Psoas muscle (tissue), 8 donors: ENCODE measurements around the gene RBL2. TPM values are rescaled to one million over a fixed set of nuclear protein-coding genes. Genes with fewer than 3 reads are reported as not detected.
A peak's percentile ranks its signal among the peaks of the same experiment; 100 is the strongest.

Experiments used
- ATAC-seq, 4 donors: fragments of 200-7000 bp; cut with Tn5 transposase; one replicate each; pipeline ENCODE4 v1.9.1; 2020; ENCODE audit warnings: moderate library complexity in 3 of 4, mild to moderate bottlenecking in 2 of 4
- DNase-seq, 2 donors: peaks; one replicate each; pipeline ENCODE4 v3.0.0-alpha.2; 2020
- H3K27ac ChIP-seq: fragments of 200-600 bp; one replicate; pipeline ENCODE4 v1.8.0; 2022
- H3K27me3 ChIP-seq, 3 donors: fragments of 200-600 bp in 1 of 3; one replicate each; pipeline versions ENCODE4 v1.6.1 to v1.8.0; 2013 to 2022; ENCODE audit warnings: low read length in 2 of 3, mild to moderate bottlenecking in 2 of 3, moderate library complexity in 1 of 3; ENCODE audit not compliant: insufficient read depth in 3 of 3
- H3K36me3 ChIP-seq, 2 donors: fragments of 200-600 bp in 1 of 2; one replicate each; pipeline versions ENCODE4 v1.6.1 to v1.8.0; 2013 to 2022; ENCODE audit warnings: low read depth in 1 of 2, mild to moderate bottlenecking in 1 of 2, moderate library complexity in 1 of 2; ENCODE audit not compliant: insufficient read depth in 1 of 2
- H3K4me1 ChIP-seq: fragments of 200-600 bp; one replicate; pipeline ENCODE4 v1.8.0; 2022
- H3K4me3 ChIP-seq: fragments of 200-600 bp; one replicate; pipeline ENCODE4 v1.8.0; 2022; ENCODE audit warnings: mild to moderate bottlenecking
- H3K9me3 ChIP-seq: fragments of 200-600 bp; one replicate; pipeline ENCODE4 v1.8.0; 2022
- WGBS, 3 donors: extraction: QIAGEN DNeasy Blood & Tissue Kit; methylation state at CpG; one replicate each; pipeline versions ENCODE4 v1.1.6 to v1.1.7; 2013; 5-methylcytosine and 5-hydroxymethylcytosine counted together
- intact Hi-C, 2 donors: fragments of 100-400 bp; cut with DNase I; formaldehyde crosslinking; loops; one replicate each; pipeline versions ENCODE4 v1.11.0 to v1.14.2; 2022
- polyA plus RNA-seq, 3 donors: library from polyadenylated mRNA; stranded (reverse); fragments of 200-250 nt; gene quantifications; one replicate each; pipeline ENCODE4 v1.2.3, GENCODE V29; 2013
- total RNA-seq, 4 donors: library from RNA; stranded (reverse); fragmentation: NEBNext Ultra II Directional in 2 of 4; extraction: Animal tissue kit (Norgen Biotek cat#: 25700) in 2 of 4; gene quantifications; one replicate each; pipeline versions ENCODE4 v1.2.1 to v1.2.4, GENCODE V29; 2021 to 2023
- TF ChIP-seq, protein P1 (sequence below): fragments of 200-600 bp; IDR thresholded peaks from one replicate; pipeline ENCODE4 v1.8.0; 2022; ENCODE audit warnings: antibody characterized with exemption
- donor health status: healthy with polysubstance abuse.
- donor health status: DM: no; HTN: no; CAD: no; lungs with moderate emphysema.
- donor health status: Bipolar disorder and iron deficiency.
- donor health status: healthy.
- donor health status: DM: yes; HTN: yes; CAD: no.
- donor health status: DM: no; HTN: no; CAD: no.
- donor health status: DM: no; HTN: no; CAD: no.
- donor health status: DM: yes; HTN: yes; CAD: no.

Gene RBL2
- total and polyA plus RNA-seq, 7 donors: 16.7 to 45.0 (median 35.8) TPM

- ATAC-seq: no peak
- no peaks in the 10 kb centered on the region for H3K4me1 ChIP-seq
- 97 to 99% (median 98%) methylated on average over 5 of the region's 5 CpGs for WGBS, 3 donors
- TF ChIP-seq, protein P1, sequence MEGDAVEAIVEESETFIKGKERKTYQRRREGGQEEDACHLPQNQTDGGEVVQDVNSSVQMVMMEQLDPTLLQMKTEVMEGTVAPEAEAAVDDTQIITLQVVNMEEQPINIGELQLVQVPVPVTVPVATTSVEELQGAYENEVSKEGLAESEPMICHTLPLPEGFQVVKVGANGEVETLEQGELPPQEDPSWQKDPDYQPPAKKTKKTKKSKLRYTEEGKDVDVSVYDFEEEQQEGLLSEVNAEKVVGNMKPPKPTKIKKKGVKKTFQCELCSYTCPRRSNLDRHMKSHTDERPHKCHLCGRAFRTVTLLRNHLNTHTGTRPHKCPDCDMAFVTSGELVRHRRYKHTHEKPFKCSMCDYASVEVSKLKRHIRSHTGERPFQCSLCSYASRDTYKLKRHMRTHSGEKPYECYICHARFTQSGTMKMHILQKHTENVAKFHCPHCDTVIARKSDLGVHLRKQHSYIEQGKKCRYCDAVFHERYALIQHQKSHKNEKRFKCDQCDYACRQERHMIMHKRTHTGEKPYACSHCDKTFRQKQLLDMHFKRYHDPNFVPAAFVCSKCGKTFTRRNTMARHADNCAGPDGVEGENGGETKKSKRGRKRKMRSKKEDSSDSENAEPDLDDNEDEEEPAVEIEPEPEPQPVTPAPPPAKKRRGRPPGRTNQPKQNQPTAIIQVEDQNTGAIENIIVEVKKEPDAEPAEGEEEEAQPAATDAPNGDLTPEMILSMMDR: no peak
- no peaks in the 10 kb centered on the region for H3K27me3 ChIP-seq
- intact Hi-C loops: loop anchor here in 1 of 2 donors (10.0 kb wide), 1 partner anchor 154 kb away; no protein-coding TSS in a partner anchor
- no peak overlapping the region for H3K4me3 ChIP-seq
- peaks cover 7 to 83% of the 10 kb centered on the region in 2 donors for H3K36me3 ChIP-seq
- no peak for DNase-seq
- H3K9me3 ChIP-seq: no peaks in the 10 kb centered on the region
- H3K27ac ChIP-seq: no peak overlapping the region
Measured at GRCh38 chr16:53478965-53479364, 44.7 kb downstream of the RBL2 start.

DNA sequence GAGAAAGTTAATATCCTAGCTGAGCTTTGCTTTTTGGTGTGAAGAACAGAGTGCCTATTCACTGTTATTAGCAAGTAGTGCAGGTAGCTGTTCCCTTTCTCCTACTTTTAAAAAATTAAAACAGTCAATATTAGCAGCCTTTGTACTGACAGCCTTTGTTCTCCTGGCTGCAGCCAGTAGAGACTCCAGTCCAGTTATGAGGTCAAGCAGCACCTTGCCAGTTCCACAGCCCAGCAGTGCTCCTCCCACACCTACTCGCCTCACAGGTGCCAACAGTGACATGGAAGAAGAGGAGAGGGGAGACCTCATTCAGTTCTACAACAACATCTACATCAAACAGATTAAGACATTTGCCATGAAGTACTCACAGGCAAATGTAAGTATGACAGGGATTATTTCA is 46.1 kb downstream of the RBL2 start:
- H3K4me1 ChIP-seq: no peaks in the 10 kb centered on the region
- no peak for ATAC-seq
- H3K4me3 ChIP-seq: no peak overlapping the region
- H3K9me3 ChIP-seq: no peaks in the 10 kb centered on the region
- H3K27me3 ChIP-seq: no peaks in the 10 kb centered on the region
- TF ChIP-seq, protein P1: no peak
- intact Hi-C loops: no loop called here
- H3K27ac ChIP-seq: no peak overlapping the region
- 84 to 89% (median 88%) methylated on average over 1 of the region's 1 CpG for WGBS, 3 donors
- DNase-seq: no peak
- H3K36me3 ChIP-seq: peaks cover 7 to 92% of the 10 kb centered on the region in 2 donors

- ATAC-seq (no peak), DNase-seq (no peak)
- TF ChIP-seq, protein P1: no peak
- no peaks in the 10 kb centered on the region for H3K4me1 ChIP-seq
- H3K27ac ChIP-seq: no peak overlapping the region
- H3K4me3 ChIP-seq: no peak overlapping the region
- H3K9me3 ChIP-seq: no peaks in the 10 kb centered on the region
- peaks cover 7 to 98% of the 10 kb centered on the region in 2 donors for H3K36me3 ChIP-seq
- WGBS, 3 donors: 94 to 97% (median 97%) methylated on average over 2 of the region's 2 CpGs
- no peaks in the 10 kb centered on the region for H3K27me3 ChIP-seq
- intact Hi-C loops: no loop called here
Measured at GRCh38 chr16:53482123-53482522, 47.9 kb downstream of the RBL2 start.

- Histone ChIP-seq H3K36me3 (peaks cover 8 to 88% of the 10 kb centered on the region in 2 donors), H3K9me3 (no peaks in the 10 kb centered on the region), H3K4me1 (peaks cover 12% of the 10 kb centered on the region), H3K27me3 (no peaks in the 10 kb centered on the region), H3K4me3 (no peak overlapping the region), H3K27ac (no peak overlapping the region)
- TF ChIP-seq, protein P1: no peak
- intact Hi-C loops: no loop called here
- DNase-seq: no peak
- peak in 1 of 4 donors; percentile 62 for ATAC-seq
- 89 to 97% (median 95%) methylated on average over 2 of the region's 2 CpGs for WGBS, 3 donors
Measured at GRCh38 chr16:53484542-53484941, 50.3 kb downstream of the RBL2 start.

DNA sequence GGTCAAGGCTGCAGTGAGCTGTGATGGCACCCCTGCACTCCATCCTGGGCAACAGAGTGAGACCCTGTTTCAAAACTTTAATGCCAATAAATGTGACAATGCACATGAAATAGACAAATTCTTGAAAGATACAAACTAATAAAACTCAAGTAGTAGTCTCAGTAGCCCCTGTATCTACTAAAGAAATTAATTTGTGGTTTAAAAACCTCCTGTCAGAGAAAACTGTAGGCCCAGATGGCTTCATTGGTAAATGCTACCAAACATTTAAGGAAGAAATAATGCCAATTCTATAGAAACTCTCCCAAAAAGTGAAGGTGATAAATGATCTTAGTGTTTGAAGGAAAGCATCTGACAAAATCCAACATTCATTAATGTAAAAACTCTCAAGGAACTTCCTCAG is 52.0 kb downstream of the RBL2 start:
- H3K27ac ChIP-seq: no peak overlapping the region
- DNase-seq: no peak
- peaks cover 22% of the 10 kb centered on the region for H3K4me1 ChIP-seq
- H3K36me3 ChIP-seq: peaks cover 3 to 85% of the 10 kb centered on the region in 2 donors
- TF ChIP-seq, protein P1: no peak
- ATAC-seq: no peak
- no peaks in the 10 kb centered on the region for H3K27me3 ChIP-seq
- no peaks in the 10 kb centered on the region for H3K9me3 ChIP-seq
- intact Hi-C loops: no loop called here
- no peak overlapping the region for H3K4me3 ChIP-seq
